ENCODE measurements around the gene TTLL9. TPM values are rescaled to one million over a fixed set of nuclear protein-coding genes. Genes with fewer than 3 reads are reported as not detected.

TTLL9 gene
- total and polyA plus RNA-seq, 4 donors: 5.1 to 18.8 (median 15.3) TPM

DNA sequence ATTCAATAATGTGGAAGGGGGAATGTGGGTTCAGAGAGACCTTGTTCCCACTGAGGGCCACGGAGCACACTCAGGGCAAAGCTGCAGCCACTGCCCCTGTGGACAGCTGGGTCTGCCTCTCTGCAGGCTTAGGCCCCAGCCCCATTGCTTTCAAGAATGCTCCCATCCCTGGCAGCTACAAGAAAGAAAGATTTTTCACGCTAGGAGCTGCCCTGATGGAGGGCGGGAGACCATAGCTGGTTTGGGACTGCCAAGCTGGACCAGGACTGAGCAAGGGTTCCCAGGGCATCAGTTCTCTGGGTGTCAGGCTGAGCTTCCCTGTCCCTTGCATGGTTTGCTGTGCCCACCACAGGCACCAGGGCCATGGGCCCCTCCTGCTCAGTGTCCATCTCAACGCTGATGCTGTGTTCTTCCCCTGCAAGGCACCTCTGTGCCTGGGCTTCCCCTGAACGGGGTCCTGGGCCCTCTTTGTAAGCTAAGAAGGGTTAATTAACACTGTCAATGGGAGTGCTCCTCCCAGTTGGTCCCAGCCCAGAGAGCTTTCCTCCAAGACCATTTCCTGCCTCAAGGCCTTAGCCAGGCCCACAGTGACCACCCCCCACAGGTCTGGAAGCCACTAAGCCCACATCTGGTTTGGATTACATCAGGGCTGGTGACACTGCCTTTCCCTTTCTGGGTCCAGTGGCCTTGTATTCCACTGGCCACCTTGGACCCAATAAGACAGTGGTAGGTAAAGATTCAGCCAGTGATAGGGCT is 33.4 kb upstream of the TTLL9 start:
- Histone ChIP-seq H3K4me1 (ENCODE audit: control insufficient read depth, insufficient read depth, low read length) (peaks cover 64% of the 10 kb centered on the region), H3K4me3 (ENCODE audit: low read depth, low read length) (no peak overlapping the region), H3K27me3 (ENCODE audit: control insufficient read depth, insufficient read depth, low read length) (no peaks in the 10 kb centered on the region), H3K36me3 (ENCODE audit: control insufficient read depth, insufficient read depth, low read length) (no peaks in the 10 kb centered on the region), H3K9me3 (ENCODE audit: control insufficient read depth, insufficient read depth, low read length) (no peaks in the 10 kb centered on the region), H3K27ac (ENCODE audit: low read depth, low read length) (peak overlapping the region; percentile 33)
- DNase-seq (ENCODE audit: low read depth in 4 of 6, low spot score in 6 of 6): no peak
- 50% methylated on average over 5 of the region's 5 CpGs for WGBS (ENCODE audit: insufficient coverage)

DNA sequence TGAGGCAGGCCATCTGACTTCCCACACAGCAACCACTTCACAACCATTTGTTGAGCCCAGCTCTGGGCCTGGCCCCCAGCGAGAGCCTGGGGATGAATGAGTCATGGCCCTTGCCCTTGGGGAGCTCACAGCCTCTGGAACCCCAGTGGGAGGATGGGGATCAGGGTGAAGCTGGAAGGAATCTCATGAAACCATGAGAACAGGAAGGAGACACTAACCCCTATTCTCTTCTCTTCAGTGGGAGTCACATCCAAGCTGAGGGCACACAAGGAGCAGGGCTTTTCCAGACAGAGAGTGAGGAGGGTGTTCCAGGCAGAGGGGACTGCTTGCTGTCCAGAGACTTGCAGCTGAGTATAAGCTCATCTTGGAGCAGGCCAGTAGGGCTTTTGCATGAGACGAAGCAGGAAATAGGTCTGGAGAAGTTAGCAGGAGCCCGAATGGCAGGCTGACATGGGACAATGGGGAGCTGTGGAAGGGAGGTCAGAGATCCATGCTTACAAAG is 32.5 kb upstream of the TTLL9 start:
- Histone ChIP-seq H3K4me3 (ENCODE audit: low read depth, low read length) (no peak overlapping the region), H3K36me3 (ENCODE audit: control insufficient read depth, insufficient read depth, low read length) (no peaks in the 10 kb centered on the region), H3K27ac (ENCODE audit: low read depth, low read length) (no peak overlapping the region), H3K27me3 (ENCODE audit: control insufficient read depth, insufficient read depth, low read length) (no peaks in the 10 kb centered on the region), H3K9me3 (ENCODE audit: control insufficient read depth, insufficient read depth, low read length) (no peaks in the 10 kb centered on the region), H3K4me1 (ENCODE audit: control insufficient read depth, insufficient read depth, low read length) (peaks cover 71% of the 10 kb centered on the region)
- no peak for DNase-seq (ENCODE audit: low read depth in 4 of 6, low spot score in 6 of 6)
- WGBS (ENCODE audit: insufficient coverage): 49% methylated on average over 2 of the region's 3 CpGs

- no peak overlapping the region for H3K27ac ChIP-seq (ENCODE audit: low read depth, low read length)
- DNase-seq (ENCODE audit: low read depth in 4 of 6, low spot score in 6 of 6): no peak
- 63% methylated on average over 2 of the region's 9 CpGs for WGBS (ENCODE audit: insufficient coverage)
- no peak overlapping the region for H3K4me3 ChIP-seq (ENCODE audit: low read depth, low read length)
- H3K36me3 ChIP-seq (ENCODE audit: control insufficient read depth, insufficient read depth, low read length): no peaks in the 10 kb centered on the region
- no peaks in the 10 kb centered on the region for H3K27me3 ChIP-seq (ENCODE audit: control insufficient read depth, insufficient read depth, low read length)
- H3K4me1 ChIP-seq (ENCODE audit: control insufficient read depth, insufficient read depth, low read length): peaks cover 71% of the 10 kb centered on the region
- no peaks in the 10 kb centered on the region for H3K9me3 ChIP-seq (ENCODE audit: control insufficient read depth, insufficient read depth, low read length)
These were observed 31.7 kb upstream of the TTLL9 start for GRCh38 chr20:31838646-31839292.

- Histone ChIP-seq H3K4me3 (ENCODE audit: low read depth, low read length) (no peak overlapping the region), H3K4me1 (ENCODE audit: control insufficient read depth, insufficient read depth, low read length) (peaks cover 66% of the 10 kb centered on the region), H3K9me3 (ENCODE audit: control insufficient read depth, insufficient read depth, low read length) (no peaks in the 10 kb centered on the region), H3K27me3 (ENCODE audit: control insufficient read depth, insufficient read depth, low read length) (no peaks in the 10 kb centered on the region), H3K36me3 (ENCODE audit: control insufficient read depth, insufficient read depth, low read length) (no peaks in the 10 kb centered on the region), H3K27ac (ENCODE audit: low read depth, low read length) (no peak overlapping the region)
- DNase-seq (ENCODE audit: low read depth in 4 of 6, low spot score in 6 of 6): no peak
- 90% methylated on average over 4 of the region's 5 CpGs for WGBS (ENCODE audit: insufficient coverage)
These were observed 30.5 kb upstream of the TTLL9 start for GRCh38 chr20:31839782-31840487.

DNA sequence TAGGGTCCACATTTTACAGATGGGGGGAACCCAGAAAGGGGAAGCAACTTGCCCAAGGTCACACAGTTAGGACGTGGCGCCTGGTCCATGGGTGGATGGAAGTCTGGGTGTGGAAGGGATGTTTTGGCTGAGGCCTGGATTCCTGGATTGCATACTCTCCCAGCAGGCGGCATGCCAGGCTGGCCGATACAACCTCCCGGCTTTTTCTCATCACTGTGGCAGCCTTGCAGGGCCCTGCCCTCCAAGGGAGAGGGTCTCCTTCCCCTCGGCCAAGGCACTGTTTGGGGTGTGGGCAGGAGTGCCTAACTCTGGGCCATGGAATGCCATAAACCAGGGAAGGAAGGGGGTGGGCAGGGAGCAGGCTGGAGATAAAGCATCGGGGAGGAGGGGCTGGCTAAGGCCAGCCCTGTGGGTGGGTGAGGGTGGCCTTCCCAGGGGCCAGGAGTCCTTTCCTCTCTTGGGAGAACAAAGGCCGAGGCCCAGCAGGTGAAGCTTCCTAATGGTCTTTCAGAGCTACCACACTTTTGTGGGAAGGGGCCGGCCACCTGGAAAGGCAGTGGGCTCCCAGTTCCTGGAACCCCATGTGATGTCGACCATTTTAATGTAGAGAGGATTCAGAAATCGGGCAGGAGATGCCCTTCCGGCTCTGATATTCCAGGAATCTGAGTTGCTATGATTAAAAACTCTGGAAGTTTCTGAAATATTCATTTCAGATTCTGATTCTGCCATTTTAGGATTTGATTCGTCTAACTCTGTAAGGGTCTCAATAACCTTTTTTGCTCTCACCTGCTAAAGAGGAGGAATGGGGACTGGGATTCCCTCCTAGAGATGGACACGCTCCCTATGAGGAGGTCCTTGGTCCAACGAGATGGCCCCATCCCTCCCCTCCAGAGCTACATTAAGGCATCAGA is 29.3 kb upstream of the TTLL9 start:
- H3K9me3 ChIP-seq (ENCODE audit: control insufficient read depth, insufficient read depth, low read length): no peaks in the 10 kb centered on the region
- 64% methylated on average over 12 of the region's 15 CpGs for WGBS (ENCODE audit: insufficient coverage)
- no peak for DNase-seq (ENCODE audit: low read depth in 4 of 6, low spot score in 6 of 6)
- H3K36me3 ChIP-seq (ENCODE audit: control insufficient read depth, insufficient read depth, low read length): no peaks in the 10 kb centered on the region
- peak overlapping the region; percentile 58 for H3K27ac ChIP-seq (ENCODE audit: low read depth, low read length)
- no peaks in the 10 kb centered on the region for H3K27me3 ChIP-seq (ENCODE audit: control insufficient read depth, insufficient read depth, low read length)
- peaks cover 62% of the 10 kb centered on the region for H3K4me1 ChIP-seq (ENCODE audit: control insufficient read depth, insufficient read depth, low read length)
- H3K4me3 ChIP-seq (ENCODE audit: low read depth, low read length): no peak overlapping the region

GRCh38 chr20:31841928-31842327 is 28.5 kb upstream of the TTLL9 start:
- H3K27ac ChIP-seq (ENCODE audit: low read depth, low read length): peak overlapping the region; percentile 58
- WGBS (ENCODE audit: insufficient coverage): 61% methylated on average over 6 of the region's 8 CpGs

GRCh38 chr20:31842471-31843157 is 27.8 kb upstream of the TTLL9 start:
- WGBS (ENCODE audit: insufficient coverage): 46% methylated on average over 9 of the region's 12 CpGs
- H3K9me3 ChIP-seq (ENCODE audit: control insufficient read depth, insufficient read depth, low read length): no peaks in the 10 kb centered on the region
- no peaks in the 10 kb centered on the region for H3K27me3 ChIP-seq (ENCODE audit: control insufficient read depth, insufficient read depth, low read length)
- peak overlapping the region; percentile 58 for H3K27ac ChIP-seq (ENCODE audit: low read depth, low read length)
- H3K4me3 ChIP-seq (ENCODE audit: low read depth, low read length): no peak overlapping the region
- H3K36me3 ChIP-seq (ENCODE audit: control insufficient read depth, insufficient read depth, low read length): no peaks in the 10 kb centered on the region
- H3K4me1 ChIP-seq (ENCODE audit: control insufficient read depth, insufficient read depth, low read length): peaks cover 48% of the 10 kb centered on the region
- peak in 1 of 6 donors; percentile 56 for DNase-seq (ENCODE audit: low read depth in 4 of 6, low spot score in 6 of 6)

More at GRCh38 chr20:31841928-31842327, 28.5 kb upstream of the TTLL9 start:
- no peaks in the 10 kb centered on the region for H3K36me3 ChIP-seq (ENCODE audit: control insufficient read depth, insufficient read depth, low read length)
- no peak overlapping the region for H3K4me3 ChIP-seq (ENCODE audit: low read depth, low read length)
- H3K4me1 ChIP-seq (ENCODE audit: control insufficient read depth, insufficient read depth, low read length): peaks cover 54% of the 10 kb centered on the region
- H3K9me3 ChIP-seq (ENCODE audit: control insufficient read depth, insufficient read depth, low read length): no peaks in the 10 kb centered on the region
- peak in 1 of 6 donors; percentile 39 for DNase-seq (ENCODE audit: low read depth in 4 of 6, low spot score in 6 of 6)
- H3K27me3 ChIP-seq (ENCODE audit: control insufficient read depth, insufficient read depth, low read length): no peaks in the 10 kb centered on the region

GRCh38 chr20:31843288-31843687 is 27.1 kb upstream of the TTLL9 start:
- 73% methylated on average over 5 of the region's 6 CpGs for WGBS (ENCODE audit: insufficient coverage)
- no peaks in the 10 kb centered on the region for H3K27me3 ChIP-seq (ENCODE audit: control insufficient read depth, insufficient read depth, low read length)
- peaks cover 45% of the 10 kb centered on the region for H3K4me1 ChIP-seq (ENCODE audit: control insufficient read depth, insufficient read depth, low read length)
- peak overlapping the region; percentile 58 for H3K27ac ChIP-seq (ENCODE audit: low read depth, low read length)
- H3K4me3 ChIP-seq (ENCODE audit: low read depth, low read length): no peak overlapping the region
- no peaks in the 10 kb centered on the region for H3K36me3 ChIP-seq (ENCODE audit: control insufficient read depth, insufficient read depth, low read length)
- no peaks in the 10 kb centered on the region for H3K9me3 ChIP-seq (ENCODE audit: control insufficient read depth, insufficient read depth, low read length)
- no peak for DNase-seq (ENCODE audit: low read depth in 4 of 6, low spot score in 6 of 6)
